K562 (cell line): ENCODE results near the gene TACR2. TPM values are rescaled to one million over a fixed set of nuclear protein-coding genes. Genes with fewer than 3 reads are reported as not detected.

Experiments
- ARID3B ChIP-seq: fragments of 250-450 bp; sonication (Bioruptor Pico); IDR thresholded peaks from 2 replicates; pipeline ENCODE4 v1.4.0; 2020; ENCODE audit warnings: borderline replicate concordance
- BRD9 ChIP-seq: fragments of 450-650 bp; IDR thresholded peaks from 2 replicates; pipeline ENCODE4 v1.6.1; 2018; ENCODE audit warnings: low read depth; ENCODE audit not compliant: partially characterized antibody
- CUX1 ChIP-seq: fragments of 200-800 bp; sonication (Bioruptor generic); IDR thresholded peaks from 2 replicates; pipeline ENCODE4 v1.6.1; 2016; ENCODE audit warnings: missing genetic modification characterization, missing compliant biosample characterization
- FOXJ2 ChIP-seq: fragments of 200-800 bp; sonication (Bioruptor generic); IDR thresholded peaks from 2 replicates; pipeline ENCODE4 v1.6.1; 2016; ENCODE audit warnings: missing genetic modification characterization, missing compliant biosample characterization
- HMBOX1 ChIP-seq: sonication (generic); IDR thresholded peaks from 2 replicates; pipeline ENCODE4 v1.6.1; 2016
- JUND ChIP-seq, 2 experiments: IDR thresholded peaks; 2 replicates in 1 of 2; 3 replicates in 1 of 2; pipeline ENCODE4 v1.6.1; 2011; ENCODE audit warnings: borderline replicate concordance in 2 of 2, low read depth in 2 of 2, low read length in 2 of 2, improper control_type of control experiment in 1 of 2, missing biosample characterization in 1 of 2, missing genetic modification characterization in 1 of 2, missing genetic modification reagents in 1 of 2
- MAZ ChIP-seq, 2 experiments: fragments of 450-650 bp in 1 of 2; sonication (generic) in 1 of 2; formaldehyde crosslinking; IDR thresholded peaks in 1 of 2; conservative IDR thresholded peaks in 1 of 2; 2 replicates each; pipeline versions ENCODE4 v1.4.0 to v1.5.0; 2020; ENCODE audit warnings: mild to moderate bottlenecking in 1 of 2, missing genetic modification reagents in 1 of 2
- MBD2 ChIP-seq: sonication (generic); IDR thresholded peaks from 2 replicates; pipeline ENCODE4 v1.6.1; 2016; ENCODE audit warnings: low read depth, borderline replicate concordance
- MEF2D ChIP-seq: conservative IDR thresholded peaks from 2 replicates; pipeline ENCODE4 v1.6.1; 2016; ENCODE audit warnings: low read depth, missing genetic modification characterization, missing compliant biosample characterization
- SMARCA4 ChIP-seq: fragments of 450-650 bp; IDR thresholded peaks from 2 replicates; pipeline ENCODE4 v1.6.1; 2016
- SMARCE1 ChIP-seq: fragments of 450-650 bp; IDR thresholded peaks from 2 replicates; pipeline ENCODE4 v1.7.1; 2016; ENCODE audit warnings: mild to moderate bottlenecking
- ZNF436 ChIP-seq: fragments of 250-450, 450-650 bp; sonication (Bioruptor Pico); formaldehyde crosslinking; IDR thresholded peaks from 2 replicates; pipeline ENCODE4 v1.7.0; 2020; ENCODE audit warnings: mild to moderate bottlenecking
- ZNF75A ChIP-seq: fragments of 450-650 bp; formaldehyde crosslinking; IDR thresholded peaks from 2 replicates; pipeline ENCODE4 v1.4.0; 2020; ENCODE audit warnings: mild to moderate bottlenecking
- polyA plus RNA-seq, 8 experiments: library from polyadenylated mRNA; depleted of rRNA in 4 of 8; stranded (reverse) in 5 of 8; unstranded in 3 of 8; fragments of >200 nt; fragmentation: Nextera tagmentation in 2 of 8; fragmentation: Illumina TruSeq in 1 of 8; extraction: Ambion mirVana in 2 of 8; extraction: Trizol in 1 of 8; gene quantifications; 2 replicates each; pipeline versions ENCODE4 v1.2.1 to v1.2.3, GENCODE V29; 2011 to 2014; ENCODE audit warnings: inconsistent platforms in 1 of 8, missing spikeins in 1 of 8
- total RNA-seq, 7 experiments: library from RNA; depleted of rRNA in 6 of 7; stranded (reverse); fragments of >200 nt in 6 of 7; fragmentation: Illumina TruSeq in 2 of 7; extraction: Trizol in 2 of 7; gene quantifications; 2 replicates each; pipeline versions ENCODE4 v1.2.1 to v1.2.3, GENCODE V29; 2011 to 2021; ENCODE audit warnings: low replicate concordance in 1 of 7
- TF ChIP-seq, protein P1 (sequence below): fragments of 450-650 bp; IDR thresholded peaks from 2 replicates; pipeline ENCODE4 v1.6.1; 2016; ENCODE audit warnings: low read depth, mild to moderate bottlenecking, moderate library complexity
- TF ChIP-seq, protein P2 (sequence below): fragments of 250-450 bp; sonication (Bioruptor Pico); IDR thresholded peaks from 2 replicates; pipeline ENCODE4 v1.4.0; 2020; ENCODE audit warnings: mild to moderate bottlenecking, moderate library complexity

Gene TACR2
- total and polyA plus RNA-seq, 9 of the 15 experiments (the other 6 are each of a cell fraction or from before 2014, with no cell fraction given): not detected

- TF ChIP-seq HMBOX1: no peak
- TF ChIP-seq SMARCA4: no peak
- no peak for TF ChIP-seq JUND (IDR thresholded peaks at IDR 0.05; ENCODE audit: borderline replicate concordance, low read depth, low read length)
- no peak for TF ChIP-seq JUND (tag; IDR thresholded peaks at IDR 0.05; ENCODE audit: borderline replicate concordance, low read depth, low read length)
- TF ChIP-seq, protein P1, sequence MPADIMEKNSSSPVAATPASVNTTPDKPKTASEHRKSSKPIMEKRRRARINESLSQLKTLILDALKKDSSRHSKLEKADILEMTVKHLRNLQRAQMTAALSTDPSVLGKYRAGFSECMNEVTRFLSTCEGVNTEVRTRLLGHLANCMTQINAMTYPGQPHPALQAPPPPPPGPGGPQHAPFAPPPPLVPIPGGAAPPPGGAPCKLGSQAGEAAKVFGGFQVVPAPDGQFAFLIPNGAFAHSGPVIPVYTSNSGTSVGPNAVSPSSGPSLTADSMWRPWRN: no peak
- TF ChIP-seq CUX1 (CRISPR knock-in tag): no peak
- TF ChIP-seq, protein P2, sequence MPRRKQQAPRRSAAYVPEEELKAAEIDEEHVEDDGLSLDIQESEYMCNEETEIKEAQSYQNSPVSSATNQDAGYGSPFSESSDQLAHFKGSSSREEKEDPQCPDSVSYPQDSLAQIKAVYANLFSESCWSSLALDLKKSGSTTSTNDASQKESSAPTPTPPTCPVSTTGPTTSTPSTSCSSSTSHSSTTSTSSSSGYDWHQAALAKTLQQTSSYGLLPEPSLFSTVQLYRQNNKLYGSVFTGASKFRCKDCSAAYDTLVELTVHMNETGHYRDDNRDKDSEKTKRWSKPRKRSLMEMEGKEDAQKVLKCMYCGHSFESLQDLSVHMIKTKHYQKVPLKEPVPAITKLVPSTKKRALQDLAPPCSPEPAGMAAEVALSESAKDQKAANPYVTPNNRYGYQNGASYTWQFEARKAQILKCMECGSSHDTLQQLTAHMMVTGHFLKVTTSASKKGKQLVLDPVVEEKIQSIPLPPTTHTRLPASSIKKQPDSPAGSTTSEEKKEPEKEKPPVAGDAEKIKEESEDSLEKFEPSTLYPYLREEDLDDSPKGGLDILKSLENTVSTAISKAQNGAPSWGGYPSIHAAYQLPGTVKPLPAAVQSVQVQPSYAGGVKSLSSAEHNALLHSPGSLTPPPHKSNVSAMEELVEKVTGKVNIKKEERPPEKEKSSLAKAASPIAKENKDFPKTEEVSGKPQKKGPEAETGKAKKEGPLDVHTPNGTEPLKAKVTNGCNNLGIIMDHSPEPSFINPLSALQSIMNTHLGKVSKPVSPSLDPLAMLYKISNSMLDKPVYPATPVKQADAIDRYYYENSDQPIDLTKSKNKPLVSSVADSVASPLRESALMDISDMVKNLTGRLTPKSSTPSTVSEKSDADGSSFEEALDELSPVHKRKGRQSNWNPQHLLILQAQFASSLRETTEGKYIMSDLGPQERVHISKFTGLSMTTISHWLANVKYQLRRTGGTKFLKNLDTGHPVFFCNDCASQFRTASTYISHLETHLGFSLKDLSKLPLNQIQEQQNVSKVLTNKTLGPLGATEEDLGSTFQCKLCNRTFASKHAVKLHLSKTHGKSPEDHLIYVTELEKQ (CRISPR knock-in tag): no peak
- TF ChIP-seq MBD2: peak; percentile 60; the same call in 1 of the 2 replicates
- TF ChIP-seq ZNF436 (CRISPR knock-in tag): no peak
- TF ChIP-seq FOXJ2 (tag): no peak
- TF ChIP-seq MEF2D: no peak
- no peak for TF ChIP-seq ARID3B (CRISPR knock-in tag)
- TF ChIP-seq MAZ (CRISPR knock-in tag; conservative IDR thresholded peaks at IDR 0.05 in 1 of 2, IDR thresholded peaks at IDR 0.05 in 1 of 2): peak in 1 of 2 experiments; percentile 41; a peak in 2 of 4 replicates
- no peak for TF ChIP-seq BRD9
- no peak for TF ChIP-seq ZNF75A
- TF ChIP-seq SMARCE1: no peak
Measured at GRCh38 chr10:69451209-69451783, 34.6 kb upstream of the TACR2 start, which contains the start of gene TSPAN15 (continued).
